Omental fat pad (tissue), 4 donors: ENCODE data around the gene ATP8B1. TPM values are rescaled to one million over a fixed set of nuclear protein-coding genes. Genes with fewer than 3 reads are reported as not detected.

Experiments used
- ATAC-seq: fragments of 150-250 bp; one replicate; pipeline ENCODE4 v1.9.1; 2016; ENCODE audit warnings: mild to moderate bottlenecking, moderate library complexity; ENCODE audit not compliant: low FRiP score
- DNase-seq: peaks from one replicate; pipeline ENCODE4 v3.0.0-alpha.2; 2019; ENCODE audit warnings: low spot score
- total RNA-seq, 4 donors: library from RNA; depleted of rRNA; stranded (reverse); fragments of >200 nt; gene quantifications; one replicate each; pipeline ENCODE4 v1.1.0, GENCODE V29; 2016
- TF ChIP-seq, protein P1 (sequence below), 3 donors: fragments of 450-650 bp; IDR thresholded peaks; one replicate each; pipeline ENCODE4 v1.5.1; 2016 to 2017; ENCODE audit warnings: antibody characterized with exemption in 3 of 3, mild to moderate bottlenecking in 3 of 3, moderate library complexity in 2 of 3

ATP8B1 gene
- total RNA-seq, 4 donors from 2014 or later, result 6.3 to 21.8 (median 7.9) TPM

DNA sequence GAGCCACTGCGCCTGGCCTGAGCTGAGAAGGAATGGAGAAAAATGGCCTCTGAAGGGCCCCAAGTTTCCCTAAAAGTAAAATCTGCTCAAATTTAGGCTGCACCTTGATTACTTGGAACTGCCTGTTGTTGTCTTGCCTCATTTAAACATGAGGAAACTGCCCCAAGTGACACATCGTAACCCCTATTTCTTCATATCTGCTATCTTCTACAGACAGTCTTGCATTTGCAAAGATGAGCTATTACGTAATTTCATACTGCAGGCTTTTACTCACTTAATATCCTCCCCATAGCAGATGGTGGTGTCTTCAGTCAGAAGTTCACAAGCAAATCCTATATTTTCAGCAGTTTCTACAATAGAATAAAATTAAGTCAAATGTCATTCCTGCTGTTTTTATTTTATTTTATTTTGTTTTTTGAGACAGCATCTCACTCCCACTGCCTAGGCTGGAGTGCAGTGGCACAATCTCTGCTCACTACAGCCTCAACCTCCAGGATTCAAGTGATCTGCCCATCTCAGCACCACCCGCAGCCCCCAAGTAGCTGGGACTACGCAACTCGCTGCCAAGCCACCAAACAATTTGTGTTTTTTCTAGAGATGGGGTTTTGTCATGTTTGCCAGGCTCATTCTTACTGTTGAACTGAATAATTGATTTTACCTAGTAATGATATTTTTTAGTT is 136.2 kb downstream of the ATP8B1 start:
- no peak for DNase-seq
- peak; percentile 95 for ATAC-seq
- TF ChIP-seq, protein P1, sequence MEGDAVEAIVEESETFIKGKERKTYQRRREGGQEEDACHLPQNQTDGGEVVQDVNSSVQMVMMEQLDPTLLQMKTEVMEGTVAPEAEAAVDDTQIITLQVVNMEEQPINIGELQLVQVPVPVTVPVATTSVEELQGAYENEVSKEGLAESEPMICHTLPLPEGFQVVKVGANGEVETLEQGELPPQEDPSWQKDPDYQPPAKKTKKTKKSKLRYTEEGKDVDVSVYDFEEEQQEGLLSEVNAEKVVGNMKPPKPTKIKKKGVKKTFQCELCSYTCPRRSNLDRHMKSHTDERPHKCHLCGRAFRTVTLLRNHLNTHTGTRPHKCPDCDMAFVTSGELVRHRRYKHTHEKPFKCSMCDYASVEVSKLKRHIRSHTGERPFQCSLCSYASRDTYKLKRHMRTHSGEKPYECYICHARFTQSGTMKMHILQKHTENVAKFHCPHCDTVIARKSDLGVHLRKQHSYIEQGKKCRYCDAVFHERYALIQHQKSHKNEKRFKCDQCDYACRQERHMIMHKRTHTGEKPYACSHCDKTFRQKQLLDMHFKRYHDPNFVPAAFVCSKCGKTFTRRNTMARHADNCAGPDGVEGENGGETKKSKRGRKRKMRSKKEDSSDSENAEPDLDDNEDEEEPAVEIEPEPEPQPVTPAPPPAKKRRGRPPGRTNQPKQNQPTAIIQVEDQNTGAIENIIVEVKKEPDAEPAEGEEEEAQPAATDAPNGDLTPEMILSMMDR (IDR thresholded peaks at IDR 0.05), result no peak

DNA sequence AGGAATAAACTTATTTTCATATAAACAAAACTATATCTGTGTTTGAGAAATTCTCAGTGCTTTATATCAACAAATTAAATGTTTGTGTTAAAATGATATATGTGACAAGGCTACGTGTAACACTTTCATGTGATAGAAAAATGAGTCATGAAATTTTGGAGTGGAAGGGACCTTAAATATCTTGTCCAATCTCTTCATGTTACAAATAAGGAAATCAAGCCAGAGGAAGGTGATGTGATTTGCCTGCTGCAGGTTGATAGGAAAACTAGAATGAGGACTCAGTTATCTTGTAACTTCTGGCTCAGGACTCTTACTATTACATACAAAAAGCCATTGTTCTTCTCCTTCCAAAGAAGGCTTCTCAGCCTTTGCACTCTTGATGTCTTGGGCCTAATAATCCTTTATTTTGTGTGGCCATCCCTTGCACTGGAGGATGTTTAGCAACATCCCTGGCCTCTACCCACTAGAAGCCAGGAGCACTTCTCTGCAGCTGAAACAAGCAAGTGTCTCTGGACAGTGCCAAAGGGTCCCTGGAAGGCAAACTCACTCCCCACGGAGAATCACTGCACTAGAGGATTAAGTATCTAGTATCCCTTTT is 138.4 kb downstream of the ATP8B1 start:
- ATAC-seq, result no peak
- no peak for DNase-seq
- TF ChIP-seq, protein P1 (IDR thresholded peaks at IDR 0.05), result no peak

DNA sequence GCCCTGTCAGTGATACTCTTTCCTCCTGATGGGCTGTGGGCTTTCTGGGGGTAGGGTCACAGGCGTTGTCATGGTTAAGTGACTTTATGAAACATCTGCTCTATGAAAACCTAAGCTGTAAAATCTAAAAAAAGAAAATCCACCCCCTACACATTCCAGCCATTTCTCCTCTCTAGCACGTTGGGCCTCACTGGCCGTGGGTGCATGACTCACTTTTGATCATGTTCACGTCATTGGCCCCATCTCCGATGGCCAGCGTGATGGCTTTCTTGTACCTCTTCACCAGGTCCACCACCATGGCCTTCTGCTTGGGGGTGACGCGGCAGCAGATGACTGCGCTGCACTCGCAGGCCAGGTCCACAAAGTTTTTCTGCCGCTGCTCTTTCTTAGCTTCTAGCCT is 142.2 kb downstream of the ATP8B1 start:
- TF ChIP-seq, protein P1 (IDR thresholded peaks at IDR 0.05), result no peak
- ATAC-seq (no peak), DNase-seq (no peak)

DNA sequence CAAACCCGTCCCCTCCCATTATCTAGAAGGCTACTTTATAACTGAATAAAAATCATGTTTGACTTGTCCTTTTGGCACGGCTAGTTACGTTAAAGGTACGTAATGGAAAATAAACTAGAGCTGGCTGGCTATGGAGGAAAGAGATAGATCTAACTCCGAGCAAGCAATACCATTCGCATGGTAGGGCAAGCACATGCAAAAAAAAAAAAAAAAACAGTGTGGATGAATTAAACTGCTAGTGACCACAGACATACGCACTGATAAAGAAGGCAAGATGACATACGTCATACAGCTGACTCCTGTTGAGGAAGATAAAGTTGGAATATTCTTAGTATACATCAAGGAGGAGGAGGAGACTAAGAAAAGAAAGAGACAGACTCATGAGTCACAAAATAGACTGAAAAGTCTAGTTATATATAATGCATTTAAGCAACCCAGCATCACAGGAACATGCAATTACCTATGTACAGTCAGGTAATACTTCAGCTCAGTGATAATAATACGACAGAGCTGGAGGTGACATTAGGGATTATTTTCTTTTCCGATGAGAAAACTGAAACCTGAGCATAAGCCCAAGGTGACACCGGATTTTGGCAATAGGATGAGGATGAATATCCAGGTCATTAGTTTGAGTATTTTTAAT is 143.5 kb downstream of the ATP8B1 start:
- ATAC-seq, result no peak
- TF ChIP-seq, protein P1 (IDR thresholded peaks at IDR 0.05), result no peak
- DNase-seq, result no peak

DNA sequence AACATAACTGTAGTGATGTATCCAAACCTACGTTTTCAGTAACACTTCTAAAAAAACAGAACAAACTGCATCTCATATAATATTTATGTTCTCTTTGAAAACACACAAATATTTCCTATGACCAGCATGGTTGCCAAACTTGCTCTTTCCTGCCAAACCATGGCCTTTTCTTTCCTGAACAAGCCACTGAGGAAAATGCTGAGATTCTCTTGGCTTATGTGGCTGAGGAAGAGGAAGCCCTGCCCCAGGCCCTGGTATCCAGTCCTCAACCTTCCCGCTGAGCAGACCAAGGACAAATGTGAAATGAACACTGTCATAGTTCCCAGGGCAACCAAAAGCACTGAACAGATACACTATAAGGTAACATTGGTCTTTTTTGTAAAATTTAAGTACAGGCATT is 145.6 kb downstream of the ATP8B1 start:
- no peak for DNase-seq
- ATAC-seq, result no peak
- TF ChIP-seq, protein P1 (IDR thresholded peaks at IDR 0.05), result no peak

DNA sequence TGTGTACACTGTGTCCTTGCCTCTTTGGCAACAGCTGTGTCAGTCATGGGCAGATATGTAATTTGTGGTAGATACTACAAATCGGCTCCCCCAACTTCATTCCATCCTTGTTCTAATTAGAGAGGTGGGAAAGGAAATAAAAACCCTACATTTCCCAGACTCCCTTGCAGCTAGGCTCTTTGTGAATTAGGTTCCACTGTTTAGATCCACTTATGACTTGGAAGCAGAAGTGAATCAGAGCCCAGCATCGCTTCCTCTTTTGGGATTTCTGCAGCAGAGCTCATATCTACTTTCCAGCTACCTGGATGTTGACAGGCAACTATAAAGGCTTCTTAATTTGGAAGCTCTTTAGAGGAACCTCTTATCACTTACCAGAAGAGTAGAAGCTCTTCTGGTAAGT is 147.4 kb downstream of the ATP8B1 start:
- no peak for DNase-seq
- no peak for ATAC-seq
- TF ChIP-seq, protein P1 (IDR thresholded peaks at IDR 0.05), result no peak
